Measurements from ENCODE around the gene ACTA1.
"Not testable (repeated sequence)": the region's sequence is repeated elsewhere in the genome, so short reads cannot be mapped to it uniquely, and the experiment has no call there.

ACTA1 gene

DNA sequence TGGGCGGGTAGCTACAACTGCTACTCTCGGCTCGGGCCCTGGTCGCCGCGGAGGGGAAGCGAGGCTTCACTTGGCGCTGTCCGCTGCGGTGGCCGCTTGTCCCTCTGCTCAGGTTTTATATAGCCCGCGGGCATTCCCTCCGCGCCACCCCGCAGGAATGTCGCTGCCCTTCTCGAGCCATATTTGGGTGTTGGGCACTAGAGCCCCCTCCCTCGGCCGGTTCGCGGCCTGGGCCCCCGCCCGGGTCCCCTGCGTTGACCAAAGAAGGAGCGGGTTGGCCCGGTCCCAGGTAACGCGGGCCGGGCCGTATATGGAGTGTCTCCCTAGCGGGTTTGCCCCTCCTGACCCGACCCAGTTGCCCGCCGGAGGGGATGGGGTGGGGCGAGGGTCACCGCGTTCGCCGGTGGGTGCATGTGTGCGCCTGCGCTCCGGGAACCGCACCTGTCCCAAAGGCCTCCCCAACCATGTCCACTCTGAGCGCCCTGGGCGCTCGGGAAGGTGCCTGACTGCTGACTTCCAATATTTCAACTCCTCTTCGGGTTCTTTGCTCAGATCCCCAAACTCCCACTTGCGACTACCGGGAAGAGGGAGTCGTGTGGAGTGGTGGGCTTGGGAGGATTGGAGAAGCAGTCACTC lies at the start of gene ACTA1:
ACTA1 (minus strand) TSS at position 90 of the 636 bp plus-strand sequence. CDS start 979 bp downstream, outside the sequence.
- DNase-seq = no peak

DNA sequence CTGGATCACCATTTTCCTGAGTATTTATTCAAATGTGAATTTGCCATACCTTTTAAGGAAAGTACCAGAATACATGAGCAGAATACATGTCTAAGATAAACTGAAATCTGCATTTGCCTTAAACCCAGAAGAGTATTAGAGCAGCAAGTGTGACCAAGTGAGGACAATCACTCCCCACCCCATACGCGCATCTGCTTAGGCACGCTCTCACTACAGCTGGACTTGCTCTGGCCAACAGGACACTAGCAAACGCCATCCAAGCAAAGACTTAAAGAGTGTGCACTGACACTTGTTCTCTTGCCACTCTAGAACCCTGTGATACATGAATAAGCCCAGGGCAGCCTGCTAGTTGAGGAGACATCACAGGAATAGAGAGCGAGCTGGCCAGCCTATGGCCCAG lies 48.6 kb upstream of the ACTA1 start:
- DNase-seq = no peak

DNA sequence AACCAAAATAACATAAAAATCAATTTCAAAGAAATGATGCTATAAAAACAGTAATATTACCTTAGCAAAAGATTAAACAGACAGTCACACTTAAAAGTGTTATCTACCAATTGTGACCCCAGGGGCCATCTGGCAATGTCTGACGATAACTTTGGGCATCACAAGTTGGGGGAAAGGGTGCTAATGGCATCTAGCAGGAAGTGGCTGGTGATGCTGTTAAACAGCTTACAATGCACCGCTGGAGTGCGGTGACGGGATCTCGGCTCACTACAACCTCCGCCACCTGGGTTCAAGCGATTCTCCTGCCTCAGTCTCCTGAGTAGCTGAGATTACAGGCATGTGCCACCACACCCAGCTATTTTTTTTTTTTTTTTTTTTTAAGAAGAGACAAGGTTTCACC lies 46.6 kb upstream of the ACTA1 start:
- no peak for DNase-seq

DNA sequence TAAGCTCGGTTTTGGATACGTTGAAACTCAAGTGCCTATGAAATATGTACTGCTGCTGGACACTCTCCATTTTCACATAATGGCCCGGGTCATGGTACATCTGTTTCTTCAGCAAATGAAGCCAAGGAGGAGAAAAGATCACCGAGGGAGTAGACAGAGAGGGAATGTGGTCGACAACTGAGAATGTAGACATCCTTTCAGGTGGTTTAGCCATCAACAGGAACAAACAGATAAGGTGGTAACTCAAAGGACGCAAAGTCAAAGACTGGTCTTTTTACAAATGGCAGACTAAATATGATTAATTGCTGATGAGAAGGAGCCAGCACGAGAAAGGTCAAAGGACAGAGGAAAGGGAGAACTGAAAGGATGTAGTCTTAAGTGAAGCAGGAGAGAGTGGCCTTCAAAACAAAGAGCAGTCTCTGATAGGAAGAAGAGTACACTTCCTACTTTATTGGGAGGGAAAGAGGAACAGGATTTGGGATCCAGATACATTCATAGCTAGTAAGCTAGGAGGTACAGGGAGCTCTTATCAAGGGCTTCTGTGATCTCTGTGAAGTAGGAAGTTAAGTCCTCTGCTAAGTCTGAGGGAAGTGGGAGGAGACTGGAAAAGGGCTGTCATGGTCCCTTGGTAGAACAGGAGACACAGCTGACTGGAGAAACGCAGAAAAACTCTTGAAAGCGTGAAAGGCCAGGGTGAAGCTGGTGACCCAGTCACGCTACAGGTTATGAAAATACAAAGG lies 45.9 kb upstream of the ACTA1 start:
- peak; percentile 28 for DNase-seq

DNA sequence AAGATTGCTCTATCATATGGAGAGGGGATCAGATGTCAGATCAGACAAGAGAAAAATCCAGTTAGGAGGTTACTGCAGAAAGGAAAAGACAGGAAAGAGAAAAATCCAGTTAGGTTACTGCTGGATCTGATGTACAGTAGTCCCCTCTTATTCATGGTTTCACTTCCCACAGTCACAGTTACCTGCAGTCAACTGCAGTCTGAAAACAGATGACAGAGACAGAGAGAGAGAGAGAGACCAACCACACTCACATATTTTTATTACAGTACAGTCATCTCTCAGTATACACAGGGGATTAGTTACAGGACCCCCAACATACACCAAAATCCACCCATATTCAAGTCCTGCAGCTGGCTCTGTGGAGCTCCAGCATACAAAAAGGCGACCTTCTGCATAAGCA lies 45.0 kb upstream of the ACTA1 start:
- no peak for DNase-seq

DNA sequence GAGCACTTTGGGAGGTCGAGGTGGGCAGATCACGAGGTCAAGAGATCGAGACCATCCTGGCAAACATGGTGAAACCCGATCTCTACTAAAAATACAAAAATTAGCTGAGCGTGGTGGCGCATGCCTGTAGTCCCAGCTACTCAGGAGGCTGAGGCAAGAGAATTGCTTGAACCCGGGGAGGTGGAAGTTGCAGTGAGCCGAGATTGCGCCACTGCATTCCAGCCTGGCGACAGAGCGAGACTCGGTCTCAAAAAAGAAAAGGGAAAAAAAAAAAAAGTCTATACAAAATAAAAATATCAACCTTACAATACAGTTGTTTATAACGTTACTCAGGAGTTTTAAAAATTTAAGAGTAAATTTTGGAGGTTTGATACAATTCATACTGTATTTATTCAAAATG lies 42.0 kb upstream of the ACTA1 start:
- not testable (repeated sequence) for DNase-seq

DNA sequence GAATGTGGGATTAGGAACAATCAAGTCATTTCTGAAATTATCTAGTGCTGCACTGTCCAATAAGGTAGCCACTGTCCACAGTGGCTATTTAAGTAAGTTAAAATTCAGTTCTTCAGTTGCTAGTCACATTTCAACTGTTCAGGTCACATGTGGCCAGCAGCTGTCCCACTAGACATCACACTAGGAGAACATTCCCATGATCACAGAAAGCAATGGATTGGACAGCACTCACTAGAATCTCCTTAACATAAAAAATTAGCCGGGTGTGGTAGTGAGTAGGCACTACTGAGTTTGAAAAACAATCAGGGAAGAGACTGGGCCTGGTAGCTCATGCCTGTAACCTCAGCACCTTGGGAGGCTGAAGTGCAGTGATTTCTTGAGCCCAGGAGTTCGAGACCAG lies 40.6 kb upstream of the ACTA1 start:
- no peak for DNase-seq

DNA sequence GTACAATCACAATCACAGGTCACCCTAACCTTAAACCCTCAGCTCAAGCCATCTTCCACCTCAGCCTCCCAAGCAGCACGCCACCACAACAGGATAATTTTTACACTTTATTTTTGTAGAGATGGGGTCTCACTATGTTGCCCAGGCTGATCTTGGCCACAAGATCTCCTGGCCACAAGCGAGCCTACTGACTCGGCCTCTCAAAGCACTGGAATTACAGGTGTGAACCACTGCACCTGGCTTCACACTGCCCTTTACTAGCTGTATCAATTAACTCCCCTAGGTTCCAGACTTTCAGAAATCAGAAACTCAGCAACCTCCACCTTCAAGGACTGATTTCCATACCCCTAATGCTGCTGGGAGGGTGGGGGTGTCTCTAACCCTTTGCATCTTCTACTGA lies 37.3 kb upstream of the ACTA1 start:
- no peak for DNase-seq

DNA sequence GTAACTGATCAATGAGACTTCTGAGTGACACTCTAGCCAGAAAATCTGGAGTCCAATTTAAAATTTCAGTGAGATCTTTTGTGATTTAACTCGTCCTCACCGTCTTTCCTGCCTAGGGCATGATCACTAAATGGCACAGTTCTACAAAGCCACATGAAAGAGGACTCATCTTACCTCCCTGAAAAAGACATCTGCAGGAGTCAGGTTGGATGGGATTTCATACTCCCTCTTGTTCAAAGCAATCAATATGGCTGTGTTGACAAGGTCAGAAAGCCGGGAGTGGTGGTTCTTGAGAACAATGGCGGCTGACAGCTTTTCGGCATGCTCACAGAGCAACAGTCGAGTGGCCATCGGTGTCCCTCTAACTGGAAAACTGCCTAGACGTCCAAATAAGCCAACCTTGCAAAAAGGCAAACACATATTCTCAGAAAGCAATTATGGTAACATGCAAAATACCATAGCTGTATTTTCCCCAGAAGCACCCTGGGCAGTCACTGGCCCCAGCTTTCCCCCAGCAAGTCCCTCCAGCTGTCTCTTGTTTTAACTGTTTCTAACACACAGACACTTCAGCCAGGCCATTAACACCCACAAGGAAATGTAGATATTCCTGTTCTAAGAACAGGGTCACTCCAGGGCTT lies 36.6 kb upstream of the ACTA1 start:
- no peak for DNase-seq

DNA sequence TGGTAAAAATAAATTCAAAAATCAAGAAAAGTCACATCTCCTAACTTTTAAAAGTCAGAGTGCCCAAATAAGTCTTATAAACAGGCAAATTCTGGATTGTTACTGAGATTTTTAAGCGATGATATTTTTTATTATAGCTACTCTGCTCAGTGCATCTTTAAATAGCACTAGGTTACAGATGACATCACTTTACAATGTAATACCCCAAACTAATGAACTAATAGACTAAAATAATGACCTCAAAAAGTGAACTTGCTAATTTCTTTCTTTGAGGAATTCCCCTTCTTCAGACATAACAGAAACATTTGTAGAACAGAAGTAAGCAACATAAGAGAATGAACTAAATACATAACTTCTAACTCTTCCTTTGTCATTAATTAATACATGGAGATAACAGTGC lies 33.0 kb upstream of the ACTA1 start:
- no peak for DNase-seq

DNA sequence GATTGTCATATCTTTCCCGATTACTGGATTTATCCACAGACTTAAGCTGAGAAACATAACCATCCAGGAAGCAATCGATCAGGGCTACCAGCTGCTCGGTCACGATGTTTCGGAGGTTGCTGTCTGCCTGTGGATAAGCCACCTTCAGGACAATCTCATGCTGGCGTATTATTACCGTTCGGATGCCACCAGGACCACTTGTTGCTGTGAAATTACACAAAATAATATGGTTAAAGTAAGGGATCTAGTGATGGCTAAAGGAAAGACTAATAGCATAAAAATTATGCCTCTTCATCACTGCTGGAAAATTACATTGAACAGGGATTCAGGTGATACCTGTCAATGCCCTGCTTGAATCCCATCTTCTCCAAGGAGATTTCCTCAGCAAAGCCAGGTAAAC lies 30.8 kb upstream of the ACTA1 start:
- no peak for DNase-seq

DNA sequence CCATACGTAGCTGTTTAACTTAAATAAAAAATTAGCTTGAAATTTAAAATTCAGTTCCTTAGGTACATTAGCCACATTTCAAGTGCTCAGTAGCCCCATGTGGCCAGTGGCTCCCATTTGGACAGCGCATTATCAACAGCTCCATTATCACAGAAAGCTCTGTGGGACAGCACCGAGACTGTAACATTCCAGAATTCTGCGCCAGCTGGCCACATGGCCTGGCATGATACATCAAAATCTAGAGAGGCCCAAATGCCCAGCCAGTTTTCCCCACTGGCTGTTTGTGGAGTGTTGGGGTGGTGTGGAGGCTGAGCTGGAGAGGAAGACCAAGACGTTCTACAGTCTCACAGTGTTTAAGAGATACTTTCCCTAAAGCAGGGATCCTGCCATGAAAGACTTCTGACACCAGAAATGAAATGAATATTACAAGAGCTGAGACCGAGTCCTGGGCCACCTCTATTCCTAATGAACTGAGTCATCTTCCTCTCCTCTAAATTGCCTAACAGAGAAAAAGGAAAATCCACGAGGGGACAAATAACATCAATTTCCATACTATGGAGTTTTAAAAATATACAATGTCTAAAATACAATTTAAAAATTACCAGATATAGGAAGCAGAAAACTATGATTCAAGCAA lies 27.3 kb upstream of the ACTA1 start:
- DNase-seq = no peak

DNA sequence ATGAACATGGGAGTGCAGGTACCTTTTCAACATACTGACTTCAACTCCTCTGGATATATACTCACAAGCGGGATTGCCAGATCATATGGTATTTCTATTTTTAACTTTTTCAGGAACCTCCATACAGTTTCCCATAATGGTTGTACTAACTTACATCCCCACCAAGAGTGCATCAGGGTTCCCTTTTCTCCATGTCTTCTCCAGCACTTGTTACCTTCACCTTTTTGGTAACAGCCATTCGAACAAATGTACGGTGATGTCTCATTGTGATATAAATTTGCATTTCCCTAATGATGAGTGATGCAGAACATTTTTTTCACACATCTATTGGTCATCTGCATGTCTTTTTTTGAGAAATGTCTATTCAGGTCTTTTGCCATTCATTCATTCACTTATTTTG lies 25.9 kb upstream of the ACTA1 start:
- DNase-seq = no peak

DNA sequence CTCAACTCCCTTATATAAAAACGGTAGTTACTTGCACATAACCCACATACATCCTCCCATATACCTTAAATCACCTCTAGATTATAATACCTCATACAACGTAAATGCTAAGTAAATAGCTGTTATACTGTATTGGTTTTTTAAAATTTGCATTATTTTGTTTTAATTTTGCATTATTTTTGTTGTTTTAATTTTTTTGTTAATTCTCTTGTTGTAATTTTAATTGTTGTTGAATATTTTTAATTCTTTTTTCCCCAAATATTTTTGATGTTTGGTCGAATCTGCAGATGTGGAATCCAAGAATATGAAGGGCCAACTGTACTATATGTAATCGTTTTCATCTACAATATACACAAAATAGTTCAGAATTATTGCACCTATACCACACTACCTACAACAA lies 23.5 kb upstream of the ACTA1 start:
- no peak for DNase-seq

DNA sequence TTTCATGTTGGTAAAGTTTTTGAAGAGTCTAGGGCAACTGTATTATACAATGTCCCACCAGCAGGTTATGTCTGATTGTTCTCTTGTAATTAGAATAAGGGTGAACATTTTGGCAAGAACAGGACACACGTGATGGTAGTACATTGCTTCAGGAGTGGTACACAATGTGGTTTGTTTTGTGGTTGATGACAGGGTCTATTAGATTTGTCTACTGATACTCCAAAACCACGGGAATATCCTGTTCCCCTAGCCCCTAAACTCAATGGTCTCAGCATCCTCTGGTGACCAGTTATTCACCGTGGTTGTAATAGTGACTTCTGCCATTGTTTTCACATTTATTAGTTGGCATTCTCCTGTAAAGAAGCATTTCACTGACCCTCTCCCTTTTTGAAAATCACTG lies 22.1 kb upstream of the ACTA1 start:
- DNase-seq = no peak

DNA sequence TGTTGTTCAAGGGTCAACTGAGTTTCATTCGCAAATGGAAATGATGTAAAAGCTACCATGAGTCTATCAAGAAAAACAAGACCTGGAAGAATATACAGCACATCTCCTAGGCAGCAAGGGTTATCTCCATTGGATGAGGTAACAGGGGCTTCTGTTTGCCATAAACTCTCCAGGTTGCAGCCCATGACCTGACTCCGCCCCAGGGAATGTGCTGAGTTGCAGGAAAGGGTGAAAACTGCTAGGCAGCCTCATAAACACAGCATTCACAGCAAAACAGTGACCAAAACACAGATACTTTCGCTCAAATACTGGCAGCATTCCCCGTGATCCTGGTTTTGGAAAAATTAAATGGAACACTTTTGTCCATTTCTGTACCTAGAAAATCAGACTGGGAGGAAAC lies 20.2 kb upstream of the ACTA1 start:
- no peak for DNase-seq

DNA sequence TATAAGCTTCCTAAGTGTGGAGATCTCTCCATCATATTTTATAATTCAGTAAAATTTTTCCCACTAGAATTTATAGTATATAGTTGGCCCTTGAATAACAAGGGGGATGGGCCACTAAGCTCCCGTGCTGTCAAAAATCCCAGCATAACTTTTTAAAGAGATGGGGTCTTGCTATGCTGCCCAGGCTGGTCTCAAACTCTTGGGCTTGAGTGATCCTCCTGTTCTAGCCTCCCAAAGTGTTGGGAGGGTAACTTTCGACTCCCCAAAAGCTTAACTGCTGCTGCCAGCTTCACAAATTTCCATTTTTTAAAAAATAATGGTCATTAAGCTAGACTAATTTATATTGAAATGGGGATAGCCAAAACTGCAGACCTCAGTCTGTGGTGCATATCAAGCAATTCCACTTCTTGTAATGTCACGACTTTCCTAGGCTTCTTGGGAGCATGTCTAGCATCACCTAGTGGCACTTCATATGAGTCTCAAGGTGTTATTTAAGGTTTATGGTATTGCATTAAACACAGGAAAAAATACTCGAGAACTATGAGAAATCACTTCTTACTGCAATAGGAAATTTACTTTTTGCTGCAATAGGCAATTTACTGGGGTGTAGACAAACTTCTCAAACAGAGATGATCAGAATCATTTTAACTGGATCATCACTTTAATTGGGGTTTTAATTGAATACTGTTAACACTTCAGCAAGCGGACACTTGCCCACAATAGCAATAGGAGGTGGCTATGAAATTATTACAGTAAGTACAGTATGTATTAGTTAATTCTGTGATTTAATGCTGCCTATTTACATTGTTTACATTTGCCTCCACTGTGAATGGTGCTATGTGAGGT lies 19.3 kb upstream of the ACTA1 start:
- peak; percentile 44 for DNase-seq

DNA sequence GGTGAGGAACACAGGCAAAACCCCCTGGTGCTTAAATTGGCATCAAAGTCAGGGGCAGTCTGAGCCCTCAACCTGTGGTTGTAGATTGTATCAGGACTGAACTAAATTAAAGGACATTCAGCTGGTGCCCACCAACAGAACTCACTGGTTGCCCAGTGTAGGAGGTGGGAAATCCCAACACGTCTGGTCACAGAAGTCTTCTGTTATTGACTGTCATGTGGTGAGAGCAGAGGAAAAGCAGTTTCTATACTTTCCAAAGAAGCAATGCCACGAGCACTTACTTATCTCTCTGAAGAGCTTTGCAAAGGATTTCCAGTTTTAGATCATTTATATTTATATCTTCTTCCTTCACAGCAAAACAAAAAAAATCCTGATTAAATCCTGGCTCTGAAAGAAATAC lies 15.0 kb upstream of the ACTA1 start:
- DNase-seq = no peak

DNA sequence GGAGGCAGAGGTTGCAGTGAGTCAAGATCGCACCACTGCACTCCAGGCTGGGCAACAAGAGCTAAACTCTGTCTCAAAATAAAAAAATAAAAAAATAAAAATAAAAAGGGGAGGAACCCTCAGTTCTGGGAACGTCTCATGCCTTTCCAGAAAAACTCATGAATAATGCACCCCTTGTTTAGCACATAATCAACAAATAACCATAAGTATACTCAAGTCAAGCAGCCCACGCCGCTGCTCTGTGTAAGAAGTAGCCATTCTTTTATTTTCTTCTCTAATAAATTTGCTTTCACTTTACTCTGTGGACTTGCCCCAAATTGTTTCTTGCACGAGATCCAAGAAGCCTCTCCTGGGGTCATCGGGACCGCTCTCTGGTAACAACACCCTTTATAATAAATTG lies 14.5 kb upstream of the ACTA1 start:
- no peak for DNase-seq

DNA sequence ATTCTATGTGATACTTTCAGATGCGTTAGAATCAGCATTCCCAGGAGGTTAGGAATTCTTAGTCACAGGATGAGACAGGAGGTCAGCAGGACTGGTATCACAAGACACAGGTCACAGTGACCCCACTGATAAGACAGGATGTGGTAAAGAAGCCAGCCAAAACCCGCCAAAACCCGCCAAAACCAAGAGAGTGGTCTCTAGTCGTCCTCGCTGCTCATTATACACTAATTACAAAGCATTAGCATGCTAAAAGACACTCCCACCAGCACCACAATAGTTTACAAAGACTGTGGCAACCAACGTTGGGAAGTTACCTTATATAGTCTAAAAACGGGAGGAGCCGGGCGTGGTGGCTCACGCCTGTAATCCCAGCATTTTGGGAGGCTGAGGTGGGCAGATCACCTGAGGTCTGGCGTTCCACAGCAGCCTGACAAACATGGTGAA lies 13.9 kb upstream of the ACTA1 start:
- DNase-seq = peak; percentile 56

DNA sequence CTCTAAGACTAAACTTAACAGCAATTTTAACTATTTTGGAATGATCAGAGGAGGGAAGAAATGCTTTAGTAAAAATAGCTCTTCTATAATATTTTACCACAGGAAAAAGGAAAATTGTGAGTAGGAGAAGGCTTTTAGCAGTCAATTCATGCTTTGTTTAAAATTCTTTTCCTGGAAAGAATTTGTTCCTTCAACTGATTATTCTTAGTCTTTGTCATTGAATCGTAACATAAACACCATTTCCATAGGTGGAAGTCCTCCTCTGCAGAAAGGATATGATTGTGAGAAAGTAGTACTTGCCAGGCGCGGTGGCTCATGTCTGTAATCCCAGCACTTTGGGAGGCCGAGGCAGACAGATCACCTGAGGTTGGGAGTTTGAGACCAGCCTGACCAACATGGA lies 11.9 kb upstream of the ACTA1 start:
- DNase-seq = no peak

DNA sequence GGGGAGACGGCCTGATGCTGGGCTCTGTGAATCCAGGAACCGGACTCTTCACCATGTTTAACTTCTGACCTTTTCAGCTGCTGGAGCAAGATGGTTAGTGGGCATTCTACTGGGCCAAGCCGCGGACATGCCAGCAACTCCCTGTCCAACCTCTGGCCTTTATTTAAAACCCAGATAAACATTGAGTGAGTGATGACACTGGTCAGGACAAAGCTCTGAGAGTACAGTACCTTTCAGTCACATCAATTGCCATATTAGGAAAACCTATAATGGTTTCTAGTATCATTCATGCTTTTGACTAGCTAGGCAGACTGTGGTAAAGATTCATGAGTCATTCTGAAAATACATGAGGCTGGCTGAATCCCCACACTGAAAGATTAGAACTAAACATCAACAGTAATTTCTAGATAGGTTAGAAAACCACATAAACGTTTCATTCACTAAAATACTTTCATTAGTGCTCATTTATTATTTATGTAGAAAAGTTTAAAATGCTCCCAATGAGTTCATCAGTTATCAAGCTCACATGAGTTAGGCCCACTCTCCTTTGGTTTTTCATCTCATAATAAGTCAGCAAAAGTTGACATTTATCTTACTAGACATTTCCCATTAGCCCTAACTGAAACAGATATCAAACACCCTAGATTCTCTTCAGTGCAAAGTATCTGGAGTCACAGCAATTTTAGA lies 7.1 kb upstream of the ACTA1 start:
- no peak for DNase-seq

Data from hematopoietic multipotent progenitor cell treated with erythropoietin and hydrocortisone succinate and interleukin-3 and kit ligand, for 4 days (in vitro differentiated cells).